ENCODE data around the gene TOMM5.

TOMM5 gene

GRCh38 chr9:37593883-37594448, 1.6 kb upstream of the TOMM5 start:
- no peak for DNase-seq (ENCODE audit: insufficient read length, low spot score)
- no peak for FAIRE-seq
- TF ChIP-seq CTCF (IDR thresholded peaks at IDR 0.05; ENCODE audit: insufficient read depth, missing control alignments), result no peak

GRCh38 chr9:37587521-37587920, 4.9 kb downstream of the TOMM5 start:
- no peak for DNase-seq (ENCODE audit: insufficient read length, low spot score)
- TF ChIP-seq CTCF (IDR thresholded peaks at IDR 0.05; ENCODE audit: insufficient read depth, missing control alignments), result no peak
- FAIRE-seq, result no peak

GRCh38 chr9:37583522-37584121, 8.8 kb downstream of the TOMM5 start:
- no peak for TF ChIP-seq CTCF (IDR thresholded peaks at IDR 0.05; ENCODE audit: insufficient read depth, missing control alignments)
- FAIRE-seq, result no peak
- DNase-seq (ENCODE audit: insufficient read length, low spot score), result no peak

- no peak for DNase-seq (ENCODE audit: insufficient read length, low spot score)
- peak; percentile 85 for FAIRE-seq
- peak; percentile 63 for TF ChIP-seq CTCF (IDR thresholded peaks at IDR 0.05; ENCODE audit: insufficient read depth, missing control alignments)
Observed at GRCh38 chr9:37582548-37583157, 9.7 kb downstream of the TOMM5 start.

- DNase-seq (ENCODE audit: insufficient read length, low spot score), result peak; percentile 38
- no peak for TF ChIP-seq CTCF (IDR thresholded peaks at IDR 0.05; ENCODE audit: insufficient read depth, missing control alignments)
- no peak for FAIRE-seq
Observed at GRCh38 chr9:37575921-37576721, 16.3 kb downstream of the TOMM5 start, which contains the start of gene FBXO10. FBXO10 (minus strand) TSS chr9:37576380; CDS start chr9:37541768, 34,612 bp downstream.

GRCh38 chr9:37575511-37575914, 16.9 kb downstream of the TOMM5 start:
- no peak for DNase-seq (ENCODE audit: insufficient read length, low spot score)
- no peak for TF ChIP-seq CTCF (IDR thresholded peaks at IDR 0.05; ENCODE audit: insufficient read depth, missing control alignments)
- no peak for FAIRE-seq
